Hepatocyte (in vitro differentiated cells): Measurements from ENCODE around the gene TRAF3IP1. TPM values are rescaled to one million over a fixed set of nuclear protein-coding genes. Genes with fewer than 3 reads are reported as not detected.

Experiments
- DNase-seq: peaks from one replicate; pipeline ENCODE4 v3.0.0-alpha.2; 2016; ENCODE audit warnings: low spot score
- H2AFZ ChIP-seq: fragments of 200-600 bp; sonication (generic); 2 replicates; pipeline ENCODE4 v1.6.0; 2016; ENCODE audit warnings: antibody characterized with exemption, mild to moderate bottlenecking
- H3K27ac ChIP-seq: fragments of 200-600 bp; sonication (generic); 2 replicates; pipeline ENCODE4 v1.5.1; 2016; ENCODE audit warnings: mild to moderate bottlenecking
- H3K27me3 ChIP-seq: fragments of 200-600 bp; sonication (generic); 2 replicates; pipeline ENCODE4 v1.6.1; 2016
- H3K36me3 ChIP-seq: fragments of 200-600 bp; sonication (generic); replicated peaks from 2 replicates; pipeline ENCODE4 v1.5.1; 2016; ENCODE audit warnings: low read depth; ENCODE audit not compliant: insufficient read depth
- H3K4me1 ChIP-seq: fragments of 200-600 bp; sonication (generic); 2 replicates; pipeline ENCODE4 v1.5.1; 2016; ENCODE audit warnings: mild to moderate bottlenecking, moderate library complexity; ENCODE audit not compliant: insufficient read depth
- H3K4me2 ChIP-seq: fragments of 200-600 bp; sonication (generic); 2 replicates; pipeline ENCODE4 v1.6.0; 2016
- H3K4me3 ChIP-seq: fragments of 200-600 bp; sonication (generic); 2 replicates; pipeline ENCODE4 v1.5.1; 2016; ENCODE audit warnings: mild to moderate bottlenecking
- H3K79me2 ChIP-seq: fragments of 200-600 bp; sonication (generic); 2 replicates; pipeline ENCODE4 v1.6.0; 2017; ENCODE audit warnings: mild to moderate bottlenecking
- H3K9me2 ChIP-seq: fragments of 200-600 bp; sonication (generic); replicated peaks from 2 replicates; pipeline ENCODE4 v1.6.0; 2017; ENCODE audit warnings: mild to moderate bottlenecking; ENCODE audit not compliant: insufficient read depth
- H3K9me3 ChIP-seq: fragments of 200-600 bp; sonication (generic); 2 replicates; pipeline ENCODE4 v1.5.1; 2016; ENCODE audit warnings: low read depth, mild to moderate bottlenecking
- H4K20me1 ChIP-seq: fragments of 200-600 bp; sonication (generic); 2 replicates; pipeline ENCODE4 v1.6.0; 2016; ENCODE audit warnings: mild to moderate bottlenecking; ENCODE audit not compliant: insufficient read depth, poor library complexity, severe bottlenecking
- CTCF ChIP-seq: fragments of 200-600 bp; sonication (generic); IDR thresholded peaks from 2 replicates; pipeline ENCODE4 v1.5.1; 2016; ENCODE audit warnings: antibody characterized with exemption, mild to moderate bottlenecking; ENCODE audit not compliant: poor library complexity
- EZH2 ChIP-seq: fragments of 200-600 bp; sonication (generic); IDR thresholded peaks from 2 replicates; pipeline ENCODE4 v1.6.1; 2016; ENCODE audit warnings: antibody characterized with exemption, mild to moderate bottlenecking, borderline replicate concordance
- EZH2phosphoT487 ChIP-seq: fragments of 200-600 bp; sonication (generic); IDR thresholded peaks from one replicate; pipeline ENCODE4 v1.6.1; 2018; ENCODE audit warnings: antibody characterized with exemption, mild to moderate bottlenecking, low read depth, moderate library complexity; ENCODE audit not compliant: unreplicated experiment, severe bottlenecking
- WGBS: methylation state at CpG from one replicate; pipeline ENCODE4 v1.1.6; 2016; ENCODE audit warnings: low lambda C conversion rate; ENCODE audit errors: missing lambda C conversion rate; 5-methylcytosine and 5-hydroxymethylcytosine counted together
- polyA plus RNA-seq: library from polyadenylated mRNA; unstranded; fragments of >200 nt; fragmentation: Nextera tagmentation; extraction: Ambion mirVana; gene quantifications from 2 replicates; pipeline ENCODE4 v1.2.1, GENCODE V29; 2016
- total RNA-seq: library from RNA; depleted of rRNA; stranded (reverse); fragments of >200 nt; gene quantifications from 2 replicates; pipeline ENCODE4 v1.2.3, GENCODE V29; 2014

TRAF3IP1 gene
- total and polyA plus RNA-seq, 2 experiments from 2014 or later = 9.0 to 9.1 TPM

DNA sequence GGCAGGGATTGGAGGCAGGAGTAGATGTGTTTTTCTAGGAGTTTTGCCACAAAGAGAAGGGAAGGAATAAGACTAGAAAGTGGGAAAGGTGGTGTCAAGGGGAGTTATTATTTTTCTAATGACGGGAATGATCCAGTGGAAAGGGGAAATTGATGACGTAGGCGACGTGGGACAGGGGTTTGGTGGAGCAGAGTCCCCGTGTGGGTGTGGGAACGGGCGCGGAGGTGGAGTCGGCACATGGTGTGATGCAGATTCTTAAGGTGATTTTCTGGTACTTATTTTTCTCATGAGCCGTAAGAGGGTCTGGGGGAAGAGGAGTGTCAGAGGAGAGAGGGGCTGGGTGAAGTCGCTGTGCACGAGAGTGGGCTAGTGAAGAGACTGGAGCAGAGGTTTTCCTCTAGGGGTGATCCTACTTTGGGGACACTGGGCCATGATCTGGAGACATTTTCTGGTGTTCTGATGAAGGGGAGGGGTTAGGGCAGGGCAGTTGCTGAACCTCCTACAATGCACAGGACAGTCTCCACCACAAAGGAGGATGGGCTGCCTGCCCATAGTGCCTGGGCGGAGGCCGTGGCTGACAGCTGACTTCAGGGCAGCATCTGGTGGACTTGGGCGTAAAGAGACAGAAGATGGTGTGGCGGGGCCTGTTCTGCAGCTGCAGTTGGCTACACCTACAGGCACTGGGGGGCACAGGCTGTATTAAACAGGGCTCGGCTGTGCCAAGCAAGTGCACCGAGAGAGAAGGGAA, 30.0 kb downstream of the TRAF3IP1 start:
- TF ChIP-seq EZH2phosphoT487 (no peak), EZH2 (no peak), CTCF (no peak)
- H3K9me3 ChIP-seq = no peaks in the 10 kb centered on the region
- H3K9me2 ChIP-seq = no peaks in the 10 kb centered on the region
- H3K27me3 ChIP-seq = no peaks in the 10 kb centered on the region
- no peaks in the 10 kb centered on the region for H3K4me1 ChIP-seq
- WGBS = 94% methylated on average over 18 of the region's 18 CpGs
- no peak overlapping the region for H3K4me3 ChIP-seq
- H3K79me2 ChIP-seq = no peaks in the 10 kb centered on the region
- H3K36me3 ChIP-seq = no peaks in the 10 kb centered on the region
- no peak overlapping the region for H2AFZ ChIP-seq
- H4K20me1 ChIP-seq = no peaks in the 10 kb centered on the region
- no peak for DNase-seq
- H3K4me2 ChIP-seq = no peak overlapping the region
- H3K27ac ChIP-seq = no peak overlapping the region

DNA sequence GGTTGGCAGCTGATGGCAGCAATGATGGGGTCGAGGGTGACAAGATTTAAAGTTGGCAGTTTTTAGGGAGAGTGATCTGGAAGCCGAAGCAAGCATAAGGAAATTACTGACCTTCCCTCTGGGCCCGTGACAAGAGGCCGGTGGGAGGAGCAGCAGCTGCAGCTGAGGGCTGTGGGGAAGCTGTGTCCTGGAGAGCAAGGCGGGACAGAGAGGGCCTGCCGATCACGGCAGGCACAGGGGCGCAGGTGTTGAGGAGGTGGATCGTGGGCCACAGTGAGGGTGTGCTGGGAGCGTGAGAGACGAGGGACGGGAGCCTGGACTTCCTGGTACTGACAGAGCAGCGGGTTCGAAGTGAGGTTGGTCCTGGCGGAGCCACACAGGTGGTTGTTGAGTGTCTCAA, 31.0 kb downstream of the TRAF3IP1 start:
- Histone ChIP-seq H3K79me2 (no peaks in the 10 kb centered on the region), H2AFZ (no peak overlapping the region), H4K20me1 (no peaks in the 10 kb centered on the region), H3K27ac (no peak overlapping the region), H3K4me1 (no peaks in the 10 kb centered on the region), H3K4me3 (no peak overlapping the region), H3K9me2 (no peaks in the 10 kb centered on the region), H3K4me2 (no peak overlapping the region), H3K27me3 (no peaks in the 10 kb centered on the region), H3K9me3 (no peaks in the 10 kb centered on the region), H3K36me3 (no peaks in the 10 kb centered on the region)
- 94% methylated on average over 15 of the region's 15 CpGs for WGBS
- no peak for TF ChIP-seq EZH2
- no peak for TF ChIP-seq EZH2phosphoT487
- TF ChIP-seq CTCF = no peak
- DNase-seq = no peak

- Histone ChIP-seq H3K9me3 (no peaks in the 10 kb centered on the region), H3K4me1 (no peaks in the 10 kb centered on the region), H3K4me3 (no peak overlapping the region), H3K79me2 (no peaks in the 10 kb centered on the region), H3K4me2 (no peak overlapping the region), H2AFZ (no peak overlapping the region), H4K20me1 (no peaks in the 10 kb centered on the region), H3K27ac (no peak overlapping the region), H3K9me2 (no peaks in the 10 kb centered on the region), H3K27me3 (no peaks in the 10 kb centered on the region), H3K36me3 (no peaks in the 10 kb centered on the region)
- 97% methylated on average over 6 of the region's 9 CpGs for WGBS
- TF ChIP-seq EZH2 (no peak), CTCF (no peak), EZH2phosphoT487 (no peak)
- DNase-seq = no peak
These were observed 32.0 kb downstream of the TRAF3IP1 start for GRCh38 chr2:238352361-238352760.

GRCh38 chr2:238358769-238359168, 38.5 kb downstream of the TRAF3IP1 start:
- DNase-seq = no peak

More at GRCh38 chr2:238358769-238359168, 38.5 kb downstream of the TRAF3IP1 start:
- no peak overlapping the region for H3K27ac ChIP-seq
- H4K20me1 ChIP-seq = no peaks in the 10 kb centered on the region
- no peak for TF ChIP-seq EZH2phosphoT487
- no peak for TF ChIP-seq CTCF
- no peak for TF ChIP-seq EZH2
- H3K9me3 ChIP-seq = no peaks in the 10 kb centered on the region
- H2AFZ ChIP-seq = no peak overlapping the region
- no peak overlapping the region for H3K4me2 ChIP-seq
- no peaks in the 10 kb centered on the region for H3K27me3 ChIP-seq
- no peaks in the 10 kb centered on the region for H3K36me3 ChIP-seq
- H3K4me3 ChIP-seq = no peak overlapping the region
- no peaks in the 10 kb centered on the region for H3K9me2 ChIP-seq
- 89% methylated on average over 3 of the region's 3 CpGs for WGBS
- no peaks in the 10 kb centered on the region for H3K4me1 ChIP-seq
- H3K79me2 ChIP-seq = no peaks in the 10 kb centered on the region
